Astrocyte (in vitro differentiated cells and primary cell): ENCODE data around the gene CNN1. TPM values are rescaled to one million over a fixed set of nuclear protein-coding genes. Genes with fewer than 3 reads are reported as not detected.

Experiments
- DNase-seq: peaks from one replicate; pipeline ENCODE4 v3.0.0-alpha.2; 2010; ENCODE audit warnings: low read depth
- FAIRE-seq: peaks from 2 replicates; lab custom pipeline; 2011; peaks lifted over from hg19 to GRCh38; lab: Jason Lieb, UNC
- H2AFZ ChIP-seq: 2 replicates; pipeline ENCODE4 v1.6.0; 2012; ENCODE audit warnings: low read depth, low read length, inconsistent platforms
- H3K27ac ChIP-seq: 2 replicates; pipeline ENCODE4 v1.5.1; 2011; ENCODE audit warnings: low read depth, low read length, inconsistent platforms
- H3K27me3 ChIP-seq: 2 replicates; pipeline ENCODE4 v1.6.0; 2011; ENCODE audit warnings: low read length, inconsistent platforms; ENCODE audit not compliant: insufficient read depth
- H3K36me3 ChIP-seq: 2 replicates; pipeline ENCODE4 v1.5.1; 2011; ENCODE audit warnings: low read length, inconsistent platforms; ENCODE audit not compliant: insufficient read depth
- H3K4me1 ChIP-seq: 2 replicates; pipeline ENCODE4 v1.5.1; 2011; ENCODE audit warnings: low read length, inconsistent platforms; ENCODE audit not compliant: insufficient read depth
- H3K4me2 ChIP-seq: 2 replicates; pipeline ENCODE4 v1.6.0; 2012; ENCODE audit warnings: low read length, inconsistent platforms
- H3K4me3 ChIP-seq: 2 replicates; pipeline ENCODE4 v1.5.1; 2011; ENCODE audit warnings: low read depth, mild to moderate bottlenecking, low read length, inconsistent platforms; ENCODE audit not compliant: insufficient read depth
- H3K79me2 ChIP-seq: 2 replicates; pipeline ENCODE4 v1.6.0; 2012; ENCODE audit warnings: mild to moderate bottlenecking, low read length, inconsistent platforms; ENCODE audit not compliant: insufficient read depth
- H3K9ac ChIP-seq: 2 replicates; pipeline ENCODE4 v1.6.0; 2012; ENCODE audit warnings: mild to moderate bottlenecking, low read length, inconsistent platforms
- H3K9me3 ChIP-seq: 2 replicates; pipeline ENCODE4 v1.5.1; 2012; ENCODE audit warnings: low read depth, mild to moderate bottlenecking, low read length, inconsistent platforms; ENCODE audit not compliant: insufficient read depth
- H4K20me1 ChIP-seq: 2 replicates; pipeline ENCODE4 v1.6.0; 2012; ENCODE audit warnings: low read length, inconsistent platforms; ENCODE audit not compliant: insufficient read depth
- H3K27ac Mint-ChIP-seq: one replicate; pipeline ENCODE4 v1.8.0; 2021; ENCODE audit warnings: mild to moderate bottlenecking, mixed read lengths; ENCODE audit not compliant: unreplicated experiment
- H3K27me3 Mint-ChIP-seq: one replicate; pipeline ENCODE4 v1.8.0; 2021; ENCODE audit warnings: low read depth, mixed read lengths; ENCODE audit not compliant: unreplicated experiment
- H3K36me3 Mint-ChIP-seq: one replicate; pipeline ENCODE4 v1.8.0; 2021; ENCODE audit warnings: low read depth, mixed read lengths; ENCODE audit not compliant: unreplicated experiment
- H3K4me1 Mint-ChIP-seq: one replicate; pipeline ENCODE4 v1.8.0; 2021; ENCODE audit warnings: low read depth, mixed read lengths; ENCODE audit not compliant: unreplicated experiment
- H3K4me3 Mint-ChIP-seq: one replicate; pipeline ENCODE4 v1.8.0; 2021; ENCODE audit warnings: mild to moderate bottlenecking, moderate library complexity, mixed read lengths; ENCODE audit not compliant: unreplicated experiment
- H3K9me3 Mint-ChIP-seq: one replicate; pipeline ENCODE4 v1.8.0; 2021; ENCODE audit warnings: mild to moderate bottlenecking, mixed read lengths; ENCODE audit not compliant: unreplicated experiment
- CTCF ChIP-seq: IDR thresholded peaks from 2 replicates; pipeline ENCODE4 v1.5.1; 2011; ENCODE audit warnings: low read depth, mild to moderate bottlenecking, inconsistent platforms, low read length, moderate library complexity; ENCODE audit not compliant: insufficient read depth
- EZH2 ChIP-seq: IDR thresholded peaks from 2 replicates; pipeline ENCODE4 v1.6.1; 2012; ENCODE audit warnings: mild to moderate bottlenecking, low read length, inconsistent platforms; ENCODE audit not compliant: insufficient read depth
- total RNA-seq: library from RNA; stranded (reverse); gene quantifications from 2 replicates; pipeline ENCODE4 v1.2.1, GENCODE V29; 2021

Gene CNN1
- total RNA-seq, 1 donor from 2014 or later = 236 TPM

GRCh38 chr19:11578258-11579142, 39.8 kb downstream of the CNN1 start:
- Mint-ChIP-seq H3K4me3 (no peak overlapping the region), H3K4me1 (peaks cover 11% of the 10 kb centered on the region), H3K27ac (no peak overlapping the region), H3K27me3 (peaks cover 3% of the 10 kb centered on the region), H3K9me3 (peaks cover 2% of the 10 kb centered on the region), H3K36me3 (no peaks in the 10 kb centered on the region)
- Histone ChIP-seq H3K4me1 (peaks cover 3% of the 10 kb centered on the region), H3K27ac (no peak overlapping the region), H3K36me3 (no peaks in the 10 kb centered on the region), H3K79me2 (no peaks in the 10 kb centered on the region), H3K9ac (no peak overlapping the region), H3K27me3 (no peaks in the 10 kb centered on the region), H4K20me1 (no peaks in the 10 kb centered on the region), H3K9me3 (no peaks in the 10 kb centered on the region), H2AFZ (peak overlapping the region; percentile 60), H3K4me2 (peak overlapping the region; percentile 48), H3K4me3 (no peak overlapping the region)
- DNase-seq = no peak
- FAIRE-seq = no peak
- TF ChIP-seq CTCF (no peak), EZH2 (peak; percentile 55)

GRCh38 chr19:11580116-11580515, 41.5 kb downstream of the CNN1 start:
- no peak overlapping the region for H3K4me3 ChIP-seq
- peaks cover 11% of the 10 kb centered on the region for H3K4me1 Mint-ChIP-seq
- H3K27ac Mint-ChIP-seq = no peak overlapping the region
- no peak for TF ChIP-seq CTCF
- no peak for TF ChIP-seq EZH2
- no peak overlapping the region for H3K4me2 ChIP-seq
- no peak overlapping the region for H2AFZ ChIP-seq
- no peak overlapping the region for H3K4me3 Mint-ChIP-seq
- H3K27me3 ChIP-seq = no peaks in the 10 kb centered on the region
- no peak for FAIRE-seq
- H3K9me3 Mint-ChIP-seq = peaks cover 2% of the 10 kb centered on the region
- no peaks in the 10 kb centered on the region for H3K9me3 ChIP-seq
- H3K27ac ChIP-seq = no peak overlapping the region
- no peaks in the 10 kb centered on the region for H3K36me3 ChIP-seq
- H3K4me1 ChIP-seq = peaks cover 3% of the 10 kb centered on the region
- no peaks in the 10 kb centered on the region for H4K20me1 ChIP-seq
- no peak overlapping the region for H3K9ac ChIP-seq
- no peak for DNase-seq
- no peaks in the 10 kb centered on the region for H3K79me2 ChIP-seq
- H3K36me3 Mint-ChIP-seq = no peaks in the 10 kb centered on the region
- H3K27me3 Mint-ChIP-seq = peaks cover 4% of the 10 kb centered on the region

GRCh38 chr19:11581740-11582139, 43.1 kb downstream of the CNN1 start:
- Mint-ChIP-seq H3K4me3 (peak overlapping the region; percentile 48), H3K36me3 (no peaks in the 10 kb centered on the region), H3K27me3 (peaks cover 6% of the 10 kb centered on the region), H3K27ac (no peak overlapping the region), H3K9me3 (peaks cover 2% of the 10 kb centered on the region), H3K4me1 (peaks cover 11% of the 10 kb centered on the region)
- TF ChIP-seq EZH2 (no peak), CTCF (no peak)
- no peaks in the 10 kb centered on the region for H3K36me3 ChIP-seq
- no peaks in the 10 kb centered on the region for H3K79me2 ChIP-seq
- H3K4me2 ChIP-seq = peak overlapping the region; percentile 59
- DNase-seq (peak; percentile 16), FAIRE-seq (no peak)
- H3K27ac ChIP-seq = no peak overlapping the region
- no peaks in the 10 kb centered on the region for H4K20me1 ChIP-seq
- H3K27me3 ChIP-seq = no peaks in the 10 kb centered on the region
- no peak overlapping the region for H2AFZ ChIP-seq
- no peak overlapping the region for H3K4me3 ChIP-seq
- no peaks in the 10 kb centered on the region for H3K9me3 ChIP-seq
- peaks cover 3% of the 10 kb centered on the region for H3K4me1 ChIP-seq
- no peak overlapping the region for H3K9ac ChIP-seq
